Mucosa of rectum (tissue), 2 donors: ENCODE results near the gene RBMX.

Source experiments
- H3K27ac ChIP-seq, 2 donors: one replicate each; pipeline ENCODE4 v1.7.0; 2013; ENCODE audit warnings: inconsistent platforms in 2 of 2, low read depth in 2 of 2, low read length in 2 of 2
- H3K27me3 ChIP-seq, 2 donors: one replicate each; pipeline ENCODE4 v1.7.0; 2013; ENCODE audit warnings: low read length in 2 of 2; ENCODE audit not compliant: control insufficient read depth in 2 of 2, insufficient read depth in 2 of 2
- H3K36me3 ChIP-seq, 2 donors: one replicate each; pipeline ENCODE4 v1.7.0; 2013; ENCODE audit warnings: low read length in 2 of 2; ENCODE audit not compliant: control insufficient read depth in 2 of 2, insufficient read depth in 2 of 2
- H3K4me1 ChIP-seq, 2 donors: one replicate each; pipeline ENCODE4 v1.7.0; 2013; ENCODE audit warnings: low read length in 2 of 2, mild to moderate bottlenecking in 1 of 2; ENCODE audit not compliant: control insufficient read depth in 2 of 2, insufficient read depth in 2 of 2
- H3K4me3 ChIP-seq, 2 donors: one replicate each; pipeline ENCODE4 v1.7.0; 2013; ENCODE audit warnings: low read length in 2 of 2
- H3K9ac ChIP-seq, 2 donors: one replicate each; pipeline ENCODE4 v1.7.0; 2013; ENCODE audit warnings: low read length in 2 of 2, low read depth in 1 of 2, mild to moderate bottlenecking in 1 of 2
- H3K9me3 ChIP-seq, 2 donors: one replicate each; pipeline ENCODE4 v1.7.0; 2013; ENCODE audit warnings: low read length in 2 of 2; ENCODE audit not compliant: control insufficient read depth in 2 of 2
- donor health status: healthy.
- donor health status: Normal muscosa, but diverticular disease.

Gene RBMX

DNA sequence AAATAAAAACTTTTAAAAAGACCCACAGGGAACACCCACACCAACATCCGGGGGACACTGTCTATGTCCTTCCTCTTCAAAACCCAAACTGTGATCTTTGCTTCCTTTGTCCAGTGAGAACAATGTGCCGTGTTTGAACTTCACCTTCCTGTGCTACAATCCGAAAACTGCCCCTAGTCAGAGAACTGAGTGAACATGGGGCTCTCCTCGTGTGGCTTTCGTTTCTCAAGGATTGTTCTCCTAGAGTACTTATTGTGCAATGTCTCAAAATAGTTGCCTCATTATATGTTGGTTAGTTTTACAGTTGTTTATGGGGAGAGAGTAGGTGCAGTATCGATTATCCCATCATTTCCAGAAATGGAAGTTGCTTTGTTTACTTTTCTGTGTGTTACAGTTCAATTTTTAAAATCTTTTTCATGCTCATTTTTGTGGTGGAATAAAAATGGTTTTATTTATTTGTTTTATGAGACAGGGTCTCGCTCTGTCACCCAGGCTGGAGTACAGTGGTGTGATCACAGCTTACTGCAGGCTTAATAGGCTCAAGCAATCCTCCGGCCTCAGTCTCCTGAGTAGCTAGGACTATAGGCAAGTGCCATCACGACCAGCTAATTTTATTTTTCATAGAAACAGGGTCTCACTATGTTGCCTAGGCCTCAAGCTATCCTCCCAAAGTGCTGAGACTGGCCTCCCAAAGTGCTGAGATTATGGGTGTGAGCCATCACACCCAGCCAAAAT lies 29.9 kb downstream of the RBMX start:
- Histone ChIP-seq H3K36me3 (peaks cover 6 to 14% of the 10 kb centered on the region in 2 donors), H3K27me3 (no peaks in the 10 kb centered on the region), H3K4me3 (no peak overlapping the region), H3K9me3 (no peaks in the 10 kb centered on the region), H3K9ac (no peak overlapping the region), H3K27ac (no peak overlapping the region), H3K4me1 (no peaks in the 10 kb centered on the region)

DNA sequence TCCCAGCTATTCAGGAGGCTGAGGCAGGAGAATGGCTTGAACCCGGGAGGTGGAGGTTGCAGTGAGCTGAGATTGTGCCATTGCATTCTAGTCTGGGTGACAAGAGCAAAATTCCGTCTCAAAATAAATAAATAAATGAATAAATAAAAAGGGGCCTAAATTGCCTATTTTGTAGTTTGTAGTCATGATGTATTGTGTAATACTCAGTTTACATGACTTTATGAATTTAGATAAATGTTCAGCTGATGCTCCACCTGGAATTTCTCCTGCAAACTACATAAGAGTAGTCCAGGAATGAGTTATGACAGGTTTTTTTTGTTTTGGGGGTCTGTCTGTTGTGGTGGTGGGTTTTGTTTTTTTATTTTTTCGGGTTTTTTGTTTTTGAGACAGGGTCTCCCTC lies 31.1 kb downstream of the RBMX start:
- Histone ChIP-seq H3K27me3 (no peaks in the 10 kb centered on the region), H3K4me1 (no peaks in the 10 kb centered on the region), H3K27ac (no peak overlapping the region), H3K4me3 (no peak overlapping the region), H3K9me3 (no peaks in the 10 kb centered on the region), H3K36me3 (peaks cover 5 to 14% of the 10 kb centered on the region in 2 donors), H3K9ac (no peak overlapping the region)

DNA sequence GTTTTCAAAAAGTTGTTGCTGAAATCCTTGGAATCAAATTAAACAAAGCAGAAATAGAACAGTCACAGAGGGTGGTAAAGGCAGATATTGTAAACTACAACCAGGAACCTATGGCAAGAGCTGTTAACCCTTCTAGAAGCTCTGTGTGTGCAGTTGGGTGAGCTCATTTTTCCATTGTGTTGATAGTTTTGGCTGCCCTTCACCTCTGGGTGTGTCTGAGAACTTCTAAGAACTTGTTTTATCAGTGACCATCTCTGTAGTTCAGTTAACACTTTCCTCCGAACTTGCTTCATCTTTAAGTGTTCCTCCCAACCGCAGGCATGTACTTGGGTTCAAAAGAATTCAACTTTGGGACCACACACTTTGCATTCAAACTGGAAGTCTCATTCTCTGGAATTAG lies 32.7 kb downstream of the RBMX start:
- no peaks in the 10 kb centered on the region for H3K4me1 ChIP-seq
- no peak overlapping the region for H3K9ac ChIP-seq
- no peaks in the 10 kb centered on the region for H3K9me3 ChIP-seq
- no peaks in the 10 kb centered on the region for H3K27me3 ChIP-seq
- peaks cover 0 to 14% of the 10 kb centered on the region in 2 donors for H3K36me3 ChIP-seq
- H3K27ac ChIP-seq, result no peak overlapping the region
- H3K4me3 ChIP-seq, result no peak overlapping the region

DNA sequence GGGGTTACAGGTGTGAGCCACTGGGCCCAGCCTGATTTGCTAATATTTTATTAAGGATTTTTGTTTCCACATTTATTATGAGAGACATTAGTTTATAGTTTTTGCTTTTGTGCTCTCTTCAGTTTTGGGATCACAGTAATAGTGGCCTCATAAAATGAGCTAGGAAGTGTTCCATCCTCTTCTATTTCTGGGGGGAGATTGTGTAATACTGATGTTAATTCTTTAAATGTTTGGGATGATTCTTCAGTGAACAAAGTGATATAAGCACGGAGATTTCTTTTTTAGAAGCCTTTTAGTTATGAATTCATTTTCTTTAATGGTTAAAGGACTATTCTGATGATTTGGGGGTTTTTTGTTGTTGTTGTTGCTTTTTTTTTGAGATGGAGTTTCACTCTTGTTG lies 41.3 kb downstream of the RBMX start:
- Histone ChIP-seq H3K27me3 (no peaks in the 10 kb centered on the region), H3K9me3 (no peaks in the 10 kb centered on the region), H3K4me1 (no peaks in the 10 kb centered on the region), H3K27ac (no peak overlapping the region), H3K9ac (no peak overlapping the region), H3K4me3 (no peak overlapping the region), H3K36me3 (no peaks in the 10 kb centered on the region)

DNA sequence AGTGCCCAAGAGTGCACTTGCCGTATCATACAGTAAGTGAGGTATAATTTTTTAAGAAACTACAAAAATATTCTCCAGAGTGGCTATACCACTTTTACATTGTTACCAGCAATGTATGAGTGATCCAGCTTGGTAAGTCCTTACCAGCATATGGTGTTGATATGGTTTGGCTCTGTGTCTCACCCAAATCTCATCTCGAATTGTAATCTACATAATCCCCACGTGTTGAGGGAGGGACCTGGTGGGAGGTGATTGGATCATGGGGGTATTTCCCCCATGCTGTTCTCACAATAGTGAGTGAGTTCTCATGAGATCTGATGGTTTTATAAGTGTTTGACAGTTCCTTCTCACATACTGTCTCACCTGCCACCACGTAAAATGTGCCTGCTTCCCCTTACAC lies 44.8 kb downstream of the RBMX start:
- Histone ChIP-seq H3K27me3 (no peaks in the 10 kb centered on the region), H3K9ac (no peak overlapping the region), H3K4me3 (no peak overlapping the region), H3K27ac (no peak overlapping the region), H3K36me3 (no peaks in the 10 kb centered on the region), H3K4me1 (no peaks in the 10 kb centered on the region), H3K9me3 (no peaks in the 10 kb centered on the region)

DNA sequence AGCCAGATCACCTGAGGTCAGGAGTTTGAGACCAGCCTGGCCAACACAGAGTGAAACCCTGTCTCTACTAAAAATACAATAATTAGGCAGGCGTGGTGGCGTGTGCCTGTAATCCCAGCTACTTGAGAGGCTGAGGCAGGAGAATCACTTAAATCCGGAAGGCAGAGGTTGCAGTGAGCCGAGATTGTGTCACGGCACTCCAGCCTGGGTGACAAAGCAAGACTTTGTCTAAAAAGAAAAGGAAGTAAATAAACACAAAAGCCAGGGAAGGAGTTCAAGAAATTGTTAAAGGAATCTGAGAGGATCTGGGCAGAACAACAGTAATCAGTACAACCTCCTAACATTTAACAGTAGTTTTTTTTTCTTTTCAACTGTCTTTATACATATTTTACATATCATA lies 51.1 kb downstream of the RBMX start:
- no peaks in the 10 kb centered on the region for H3K27me3 ChIP-seq
- H3K9ac ChIP-seq, result no peak overlapping the region
- H3K36me3 ChIP-seq, result no peaks in the 10 kb centered on the region
- no peak overlapping the region for H3K27ac ChIP-seq
- H3K4me3 ChIP-seq, result no peak overlapping the region
- no peaks in the 10 kb centered on the region for H3K9me3 ChIP-seq
- H3K4me1 ChIP-seq, result no peaks in the 10 kb centered on the region

DNA sequence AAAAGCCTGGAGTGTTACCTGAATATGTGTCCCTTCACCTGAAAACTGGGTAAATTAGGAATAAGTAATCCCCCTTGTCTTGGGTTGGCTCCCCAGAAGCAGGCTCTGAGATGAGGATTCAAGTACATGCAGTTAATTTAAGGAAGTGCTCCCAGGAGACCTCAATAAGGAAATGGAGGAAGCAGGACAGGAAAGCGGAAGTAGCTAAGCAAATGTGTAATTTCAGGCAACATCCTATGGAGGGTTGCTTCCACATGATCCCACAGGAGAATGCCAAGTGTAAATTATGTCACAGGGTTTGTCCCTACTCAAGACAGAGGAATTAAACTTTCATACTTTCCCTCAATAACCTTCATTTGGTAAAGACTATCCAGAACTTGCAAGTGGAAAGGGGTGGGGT lies 51.7 kb downstream of the RBMX start:
- Histone ChIP-seq H3K9ac (no peak overlapping the region), H3K27ac (no peak overlapping the region), H3K36me3 (no peaks in the 10 kb centered on the region), H3K4me3 (no peak overlapping the region), H3K4me1 (no peaks in the 10 kb centered on the region), H3K27me3 (no peaks in the 10 kb centered on the region), H3K9me3 (no peaks in the 10 kb centered on the region)

DNA sequence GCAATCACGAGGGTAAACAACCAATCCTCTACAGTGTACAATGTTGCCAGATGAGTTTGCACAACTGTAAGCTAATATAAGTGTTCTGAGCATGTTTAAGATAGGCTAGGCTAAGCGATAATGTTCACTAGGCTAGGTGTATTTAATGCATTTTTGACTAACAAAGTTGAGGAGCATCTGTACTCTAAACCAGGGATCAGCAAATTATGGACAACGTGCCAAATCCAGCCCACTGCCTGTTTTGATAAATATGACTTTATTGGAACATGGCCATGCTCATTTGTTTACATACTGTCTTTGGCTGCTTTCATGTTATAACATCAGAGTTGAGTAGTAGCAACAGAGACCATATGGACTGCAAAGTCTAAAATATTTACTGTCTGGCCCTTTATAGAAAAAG lies 53.5 kb downstream of the RBMX start:
- Histone ChIP-seq H3K9me3 (no peaks in the 10 kb centered on the region), H3K4me1 (no peaks in the 10 kb centered on the region), H3K9ac (no peak overlapping the region), H3K4me3 (no peak overlapping the region), H3K27ac (no peak overlapping the region), H3K27me3 (no peaks in the 10 kb centered on the region), H3K36me3 (no peaks in the 10 kb centered on the region)

DNA sequence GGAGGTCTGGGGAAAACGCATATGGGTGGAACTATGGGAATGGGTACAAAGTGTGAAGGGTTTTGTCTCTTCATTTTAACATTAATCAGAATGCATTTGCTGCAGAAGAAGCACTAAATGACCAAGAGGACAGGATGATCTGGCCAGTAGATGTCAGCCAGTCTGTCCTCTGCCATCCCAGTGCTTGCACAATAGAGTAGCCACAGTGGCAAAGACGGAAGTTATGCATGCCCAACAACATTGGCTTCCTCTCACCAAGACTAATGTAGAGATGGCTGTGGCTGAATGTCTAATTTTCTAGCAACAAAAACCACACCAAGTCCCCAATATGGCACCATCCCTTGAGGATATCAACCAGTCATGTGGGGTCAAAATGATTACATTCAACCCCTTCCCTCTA lies 54.8 kb downstream of the RBMX start:
- Histone ChIP-seq H3K4me3 (no peak overlapping the region), H3K9ac (no peak overlapping the region), H3K27ac (no peak overlapping the region), H3K27me3 (no peaks in the 10 kb centered on the region), H3K4me1 (no peaks in the 10 kb centered on the region), H3K36me3 (no peaks in the 10 kb centered on the region), H3K9me3 (no peaks in the 10 kb centered on the region)
